Endothelial cell of umbilical vein (primary cell): ENCODE measurements around the gene RBMS3. TPM values are rescaled to one million over a fixed set of nuclear protein-coding genes. Genes with fewer than 3 reads are reported as not detected.

Source experiments
- BruUV-seq: library from RNA; stranded (reverse); fragments of 400-500 nt; replicated peaks from 2 replicates; lab custom pipeline; 2021; lab: Mats Ljungman, UMichigan
- CTCF ChIA-PET: fragments of 300-600, 350-600 bp; sonication (Branson Sonifier 250); formaldehyde crosslinking; loops from one replicate; lab custom pipeline; 2021; ENCODE audit warnings: antibody characterized with exemption, inconsistent platforms; lab: Charles Lee
- POLR2A ChIA-PET: fragments of 300-600, 350-600 bp; sonication (Branson Sonifier 250); formaldehyde crosslinking; loops from one replicate; lab custom pipeline; 2021; ENCODE audit warnings: antibody characterized with exemption, inconsistent platforms; lab: Charles Lee
- DNase-seq: peaks from one replicate; pipeline ENCODE4 v3.0.0-alpha.2; 2011; ENCODE audit warnings: low read depth, low spot score
- FAIRE-seq: peaks from 2 replicates; lab custom pipeline; 2011; peaks lifted over from hg19 to GRCh38; lab: Jason Lieb, UNC
- H2AFZ ChIP-seq: 2 replicates; pipeline ENCODE4 v1.6.0; 2012; ENCODE audit warnings: low read depth, low read length, control low read depth, inconsistent platforms
- H3K27ac ChIP-seq: 2 replicates; pipeline ENCODE4 v1.5.1; 2011; ENCODE audit warnings: low read depth, mild to moderate bottlenecking, control low read depth, low read length, moderate library complexity; ENCODE audit not compliant: insufficient read depth
- H3K27me3 ChIP-seq, 2 experiments: 2 replicates each; pipeline versions ENCODE4 v1.6.0 to v1.6.1; 2011; ENCODE audit warnings: low read length in 2 of 2, mixed read lengths in 1 of 2; ENCODE audit not compliant: control insufficient read depth in 2 of 2, insufficient read depth in 2 of 2
- H3K36me3 ChIP-seq, 2 experiments: 2 replicates in 1 of 2; 3 replicates in 1 of 2; pipeline ENCODE4 v1.5.1; 2011; ENCODE audit warnings: low read length in 2 of 2, mild to moderate bottlenecking in 1 of 2, moderate library complexity in 1 of 2; ENCODE audit not compliant: control insufficient read depth in 2 of 2, insufficient read depth in 2 of 2; ENCODE audit errors: extremely low read depth in 1 of 2
- H3K4me1 ChIP-seq: 3 replicates; pipeline ENCODE4 v1.5.1; 2011; ENCODE audit warnings: mild to moderate bottlenecking, low read length; ENCODE audit not compliant: control insufficient read depth, insufficient read depth; ENCODE audit errors: extremely low read depth
- H3K4me2 ChIP-seq: 2 replicates; pipeline ENCODE4 v1.6.1; 2011; ENCODE audit warnings: low read length, control low read depth, mixed read lengths; ENCODE audit not compliant: insufficient read depth
- H3K4me3 ChIP-seq, 3 experiments: fragments of 200-600 bp in 1 of 3; sonication (generic), shearing (Covaris generic) in 1 of 3; replicated peaks in 1 of 3; 2 replicates each; pipeline ENCODE4 v1.5.1; 2011 to 2016; ENCODE audit warnings: control low read depth in 3 of 3, low read length in 3 of 3, mild to moderate bottlenecking in 2 of 3, inconsistent platforms in 1 of 3, low read depth in 1 of 3, moderate library complexity in 1 of 3; ENCODE audit not compliant: insufficient read depth in 1 of 3
- H3K79me2 ChIP-seq: 2 replicates; pipeline ENCODE4 v1.6.0; 2012; ENCODE audit warnings: low read length, inconsistent platforms; ENCODE audit not compliant: control insufficient read depth, insufficient read depth
- H3K9ac ChIP-seq: replicated peaks from 2 replicates; pipeline ENCODE3; 2011; ENCODE audit warnings: low read length, control low read depth; ENCODE audit not compliant: insufficient read depth; ENCODE audit errors: extremely low read depth
- H3K9me1 ChIP-seq: replicated peaks from 3 replicates; pipeline ENCODE4 v1.6.0; 2011; ENCODE audit warnings: mild to moderate bottlenecking, low read length; ENCODE audit not compliant: control insufficient read depth, insufficient read depth; ENCODE audit errors: extremely low read depth
- H3K9me3 ChIP-seq: replicated peaks from 2 replicates; pipeline ENCODE4 v1.5.1; 2012; ENCODE audit warnings: low read length, inconsistent platforms; ENCODE audit not compliant: control insufficient read depth, insufficient read depth
- H4K20me1 ChIP-seq: replicated peaks from 2 replicates; pipeline ENCODE3; 2011; ENCODE audit warnings: mild to moderate bottlenecking, low read length; ENCODE audit not compliant: control insufficient read depth, insufficient read depth; ENCODE audit errors: extremely low read depth
- CTCF ChIP-seq, 2 donors: IDR thresholded peaks; 1 replicate in 1 of 2; 2 replicates in 1 of 2; pipeline ENCODE4 v1.5.1; 2011; ENCODE audit warnings: low read length in 2 of 2, mild to moderate bottlenecking in 2 of 2, moderate library complexity in 2 of 2, control low read depth in 1 of 2, inconsistent platforms in 1 of 2, low read depth in 1 of 2; ENCODE audit not compliant: insufficient read depth in 1 of 2; ENCODE audit errors: extremely low read depth in 1 of 2
- EZH2 ChIP-seq: IDR thresholded peaks from 2 replicates; pipeline ENCODE4 v1.6.1; 2012; ENCODE audit warnings: borderline replicate concordance, low read depth, mild to moderate bottlenecking, moderate library complexity, low read length, inconsistent platforms; ENCODE audit not compliant: severe bottlenecking
- FOS ChIP-seq: IDR thresholded peaks from 2 replicates; pipeline ENCODE4 v1.6.1; 2011; ENCODE audit warnings: mild to moderate bottlenecking, low read length, moderate library complexity, borderline replicate concordance; ENCODE audit not compliant: insufficient read depth
- GATA2 ChIP-seq: IDR thresholded peaks from 2 replicates; pipeline ENCODE4 v1.7.0; 2011; ENCODE audit warnings: low read depth, mild to moderate bottlenecking, moderate library complexity, mixed read lengths, low read length; ENCODE audit not compliant: insufficient read length, insufficient read depth
- JUN ChIP-seq: IDR thresholded peaks from 2 replicates; pipeline ENCODE4 v1.6.1; 2011; ENCODE audit warnings: borderline replicate concordance, low read depth; ENCODE audit not compliant: insufficient read length, insufficient read depth
- MAX ChIP-seq: IDR thresholded peaks from 2 replicates; pipeline ENCODE4 v1.6.1; 2011; ENCODE audit not compliant: insufficient read depth, insufficient read length
- MYC ChIP-seq: IDR thresholded peaks from one replicate; pipeline ENCODE4 v1.6.1; 2011; ENCODE audit warnings: mild to moderate bottlenecking, low read depth, low read length
- POLR2A ChIP-seq: IDR thresholded peaks from 2 replicates; pipeline ENCODE4 v1.6.1; 2012; ENCODE audit warnings: low read depth, mild to moderate bottlenecking, control low read depth, low read length
- POLR2AphosphoS5 ChIP-seq: IDR thresholded peaks from 2 replicates; pipeline ENCODE4 v1.6.1; 2012; ENCODE audit warnings: low read depth, mild to moderate bottlenecking, control low read depth, low read length, moderate library complexity; ENCODE audit not compliant: insufficient read depth
- dilution Hi-C: fragments of 300-500 bp; cut with MboI; formaldehyde crosslinking; loops from one replicate; pipeline ENCODE4 v1.15.0; 2019; ENCODE audit warnings: low sequenced_read_pairs; ENCODE audit not compliant: extremely low pct_ligation_motif_present
- intact Hi-C: fragments of 100-400 bp; cut with micrococcal nuclease; formaldehyde crosslinking; loops from one replicate; pipeline ENCODE4 v1.10.0; 2022
- polyA plus RNA-seq, 4 experiments: library from polyadenylated mRNA; depleted of rRNA in 3 of 4; stranded (reverse) in 3 of 4; unstranded in 1 of 4; fragments of >200 nt; gene quantifications; 2 replicates each; pipeline versions ENCODE4 v1.2.1 to v1.2.3, GENCODE V29; 2011 to 2012; ENCODE audit warnings: missing spikeins in 1 of 4
- total RNA-seq: library from RNA; stranded (reverse); gene quantifications from 2 replicates; pipeline ENCODE4 v1.2.3, GENCODE V29; 2021

RBMS3 gene
- total and polyA plus RNA-seq, 2 donors (not counting 3 experiments of a cell fraction or from before 2014, with no cell fraction given): 13.6 to 42.3 TPM

- intact Hi-C loops (no loop called here), dilution Hi-C loops (no loop called here)
- no TSS peak for BruUV-seq
- Histone ChIP-seq H3K9me1 (no peaks in the 10 kb centered on the region), H3K9me3 (no peaks in the 10 kb centered on the region), H3K79me2 (no peaks in the 10 kb centered on the region), H3K9ac (no peak overlapping the region), H4K20me1 (no peaks in the 10 kb centered on the region), H3K4me2 (no peak overlapping the region), H3K27me3 (no peaks in the 10 kb centered on the region), H3K36me3 (no peaks in the 10 kb centered on the region), H2AFZ (no peak overlapping the region), H3K4me3 (no peak overlapping the region), H3K4me1 (peaks cover 2% of the 10 kb centered on the region), H3K27ac (no peak overlapping the region)
- ChIA-PET CTCF (interaction anchor here (1.1 kb wide), 1 partner anchor 10 kb away, joined by 3 read pairs; no protein-coding TSS in a partner anchor), POLR2A (no interaction called here)
- no peak for FAIRE-seq
- no peak for TF ChIP-seq JUN
- TF ChIP-seq CTCF (IDR thresholded peaks at IDR 0.05; ENCODE audit: extremely low read depth in 1 of 2, insufficient read depth in 1 of 2, low read depth in 1 of 2, low read length in 2 of 2): no peak
- no peak for TF ChIP-seq MYC
- no peak for TF ChIP-seq EZH2
- TF ChIP-seq POLR2AphosphoS5: no peak
- no peak for TF ChIP-seq POLR2A
- no peak for TF ChIP-seq FOS
- TF ChIP-seq MAX: no peak
- TF ChIP-seq GATA2: no peak
- DNase-seq: no peak
Observed at GRCh38 chr3:29949940-29950616, 669.2 kb downstream of the RBMS3 start.
